Femur (tissue), 1 donor: ENCODE results near the gene WDR70.
"Not testable (repeated sequence)": the region's sequence is repeated elsewhere in the genome, so short reads cannot be mapped to it uniquely, and the experiment has no call there.

Experiments used
- DNase-seq: peaks from one replicate; pipeline ENCODE4 v3.0.0-alpha.2; 2017

Gene WDR70

DNA sequence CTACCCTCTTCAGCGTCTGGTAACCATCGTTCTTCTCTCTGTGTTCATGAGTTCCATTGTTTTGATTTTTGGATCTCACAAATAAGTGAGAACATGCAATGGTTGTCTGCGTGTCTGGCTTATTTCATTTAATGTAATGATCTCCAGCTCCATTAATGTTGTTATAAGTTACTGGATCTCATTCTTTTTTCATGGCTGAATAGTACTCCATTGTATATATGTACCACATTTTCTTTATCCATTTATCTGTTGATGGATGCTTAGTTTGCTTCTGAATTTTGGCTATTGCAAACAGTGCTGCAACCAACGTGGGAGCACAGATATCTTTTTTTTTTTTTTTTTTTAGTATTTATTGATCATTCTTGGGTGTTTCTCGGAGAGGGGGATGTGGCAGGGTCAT lies 139.2 kb downstream of the WDR70 start:
- DNase-seq: not testable (repeated sequence)

GRCh38 chr5:37519304-37519703 lies 140.2 kb downstream of the WDR70 start:
- no peak for DNase-seq

DNA sequence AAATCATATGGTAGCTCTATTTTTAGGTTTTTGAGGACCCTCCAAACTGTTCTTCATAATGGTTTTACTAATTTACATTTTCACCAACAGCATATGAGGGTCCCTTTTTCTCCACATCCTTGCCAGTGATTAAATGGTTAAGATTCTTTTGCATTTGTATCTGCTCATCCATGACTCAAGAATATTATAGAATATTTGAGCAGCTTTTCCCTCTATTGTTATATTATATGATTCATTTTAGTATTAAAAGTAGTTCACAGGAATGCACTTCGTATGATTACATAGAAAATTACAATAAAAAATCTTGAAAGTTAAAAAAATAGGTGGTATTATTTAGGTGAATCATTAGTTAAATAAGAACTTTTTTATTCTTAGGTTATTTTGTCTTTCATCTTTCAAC lies 140.7 kb downstream of the WDR70 start:
- no peak for DNase-seq

- no peak for DNase-seq
Observed at GRCh38 chr5:37520811-37521210, 141.7 kb downstream of the WDR70 start.

DNA sequence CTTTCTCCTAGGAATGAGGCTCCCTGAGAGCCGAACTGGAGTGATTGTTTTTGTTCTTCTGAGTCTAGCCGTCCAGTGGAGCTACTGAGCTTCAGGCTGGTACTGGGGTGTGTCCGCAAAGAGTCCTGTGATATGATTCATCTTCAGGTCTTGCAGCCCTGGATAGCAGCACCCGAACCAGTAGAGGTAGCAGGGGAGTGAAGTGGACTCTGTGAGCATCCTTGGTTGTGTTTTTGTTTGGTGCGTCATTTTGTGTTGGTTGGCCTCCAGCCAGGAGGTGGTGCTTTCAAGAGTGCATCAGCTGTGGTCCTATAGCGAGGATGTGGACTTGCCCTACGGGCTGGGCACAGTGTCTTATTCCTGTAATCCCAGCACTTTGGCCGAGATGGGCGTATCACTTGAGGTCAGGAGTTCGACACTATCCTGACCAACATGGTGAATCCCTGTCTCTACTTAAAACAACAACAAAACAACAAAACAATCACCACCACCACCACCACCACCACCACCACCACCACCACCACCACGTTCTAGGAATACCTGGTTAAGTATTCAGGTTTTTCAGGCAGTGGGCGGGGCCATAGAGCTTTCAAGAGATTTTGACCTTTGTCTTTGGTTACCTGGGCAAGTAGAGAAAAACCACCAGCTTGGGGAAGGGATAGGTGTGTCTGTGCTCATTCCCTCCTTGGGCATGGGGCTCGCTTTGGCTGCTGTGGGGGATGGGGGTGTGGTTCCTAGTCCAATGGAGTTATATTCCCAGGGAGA lies 154.0 kb downstream of the WDR70 start:
- DNase-seq: no peak

GRCh38 chr5:37533851-37534250 lies 154.7 kb downstream of the WDR70 start:
- DNase-seq: no peak

DNA sequence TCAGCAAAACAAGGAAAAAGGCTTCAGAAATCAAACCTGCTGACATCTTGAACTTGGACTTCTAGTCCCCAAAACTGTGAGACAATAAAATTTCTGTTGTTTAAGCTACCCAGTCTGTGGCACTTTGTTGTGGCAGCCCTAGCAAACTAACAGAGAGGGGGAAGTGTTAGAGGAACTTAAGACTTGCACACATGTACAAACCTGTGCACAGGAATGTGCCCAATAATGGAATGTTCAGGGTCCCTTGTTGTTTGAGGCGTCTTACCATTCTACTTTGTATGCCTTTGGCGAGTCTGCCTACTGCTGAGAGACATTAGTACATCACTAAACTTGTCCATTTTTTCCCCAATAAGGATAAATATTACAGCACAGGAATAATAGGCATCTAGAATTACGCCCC lies 160.3 kb downstream of the WDR70 start:
- no peak for DNase-seq

DNA sequence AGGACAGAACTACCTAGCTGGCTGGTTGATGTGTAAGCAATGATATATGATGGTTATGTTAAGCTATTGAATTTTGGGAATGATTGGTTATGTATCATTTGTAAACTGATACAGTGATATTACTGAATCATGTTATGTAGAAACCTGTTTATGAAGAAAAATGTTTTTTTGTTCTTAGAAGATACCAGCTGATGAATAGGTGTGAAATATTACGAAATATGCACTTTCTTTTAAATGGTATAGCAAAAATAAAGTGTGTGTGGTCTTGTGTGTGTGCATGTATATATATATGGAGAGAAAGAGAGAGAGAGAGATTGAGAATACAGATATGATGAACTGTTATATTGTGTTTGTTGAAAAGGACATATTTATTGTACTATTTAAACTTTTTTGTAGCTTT lies 164.1 kb downstream of the WDR70 start:
- no peak for DNase-seq

- no peak for DNase-seq
Observed at GRCh38 chr5:37549411-37549810, 170.3 kb downstream of the WDR70 start.

GRCh38 chr5:37552161-37552560 lies 173.0 kb downstream of the WDR70 start:
- DNase-seq: no peak

DNA sequence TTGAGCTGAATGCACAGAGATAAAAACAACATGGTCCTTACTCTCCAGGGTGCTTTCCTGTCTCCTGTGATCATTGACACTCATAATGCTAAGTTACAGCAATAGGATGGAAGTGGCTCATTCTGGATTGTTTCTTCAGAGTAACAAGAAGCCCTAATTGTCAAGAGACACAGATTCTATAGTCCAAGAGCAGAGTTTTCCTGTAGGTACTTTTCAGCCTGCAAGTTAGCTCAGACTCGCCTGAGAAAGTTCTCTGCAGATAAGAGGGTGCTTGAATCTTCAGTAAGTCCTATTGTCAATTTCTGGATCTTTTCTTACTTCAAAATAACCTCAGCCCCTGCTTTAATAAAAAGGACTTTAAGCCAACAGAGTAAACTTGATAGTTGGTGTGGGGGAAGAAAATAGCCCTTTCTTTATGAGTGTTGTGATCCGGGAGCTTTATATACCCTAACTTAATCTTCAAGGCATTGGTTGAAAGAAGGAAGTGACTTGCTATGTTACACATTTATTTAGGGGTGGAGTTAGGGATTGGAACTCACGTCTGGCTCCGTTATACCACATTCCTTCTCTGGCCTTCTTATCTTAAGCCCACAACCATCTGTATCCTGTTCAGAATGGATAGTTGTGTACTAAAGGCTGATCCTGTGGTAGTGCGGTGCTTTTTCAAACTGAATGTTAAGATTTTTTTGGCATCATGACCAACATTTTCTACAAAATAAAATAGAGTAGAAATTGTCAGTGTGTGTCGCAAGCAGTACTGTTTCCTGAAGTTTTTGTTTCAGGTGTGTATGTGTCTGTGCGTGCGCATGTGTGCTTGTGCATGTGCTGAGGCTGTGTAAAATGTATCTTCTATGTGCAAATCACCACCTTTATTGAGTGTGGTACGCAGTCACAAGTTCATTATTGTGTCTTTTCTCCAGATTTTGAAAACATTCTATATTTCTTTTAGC lies 173.9 kb downstream of the WDR70 start:
- DNase-seq: no peak

- DNase-seq: peak; percentile 23
Observed at GRCh38 chr5:37553720-37554404, 174.7 kb downstream of the WDR70 start.

DNA sequence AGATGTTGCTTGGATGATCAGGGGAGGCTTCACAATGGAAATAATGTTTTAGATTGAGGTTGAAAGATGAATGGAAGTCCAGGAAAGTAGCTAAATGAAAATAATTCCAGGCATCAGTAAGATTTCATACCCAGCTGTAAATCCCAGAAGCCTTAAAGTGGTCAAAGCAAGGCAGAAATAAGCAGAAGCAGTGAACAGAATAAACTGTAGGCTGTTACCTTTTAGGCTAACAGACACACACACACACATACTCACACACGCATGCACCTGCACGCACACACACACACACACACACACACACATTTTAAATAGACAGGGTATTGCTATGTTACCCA lies 175.3 kb downstream of the WDR70 start:
- no peak for DNase-seq

- DNase-seq: no peak
Observed at GRCh38 chr5:37554938-37555337, 175.8 kb downstream of the WDR70 start.

- DNase-seq: no peak
Observed at GRCh38 chr5:37557734-37558293, 178.7 kb downstream of the WDR70 start.

DNA sequence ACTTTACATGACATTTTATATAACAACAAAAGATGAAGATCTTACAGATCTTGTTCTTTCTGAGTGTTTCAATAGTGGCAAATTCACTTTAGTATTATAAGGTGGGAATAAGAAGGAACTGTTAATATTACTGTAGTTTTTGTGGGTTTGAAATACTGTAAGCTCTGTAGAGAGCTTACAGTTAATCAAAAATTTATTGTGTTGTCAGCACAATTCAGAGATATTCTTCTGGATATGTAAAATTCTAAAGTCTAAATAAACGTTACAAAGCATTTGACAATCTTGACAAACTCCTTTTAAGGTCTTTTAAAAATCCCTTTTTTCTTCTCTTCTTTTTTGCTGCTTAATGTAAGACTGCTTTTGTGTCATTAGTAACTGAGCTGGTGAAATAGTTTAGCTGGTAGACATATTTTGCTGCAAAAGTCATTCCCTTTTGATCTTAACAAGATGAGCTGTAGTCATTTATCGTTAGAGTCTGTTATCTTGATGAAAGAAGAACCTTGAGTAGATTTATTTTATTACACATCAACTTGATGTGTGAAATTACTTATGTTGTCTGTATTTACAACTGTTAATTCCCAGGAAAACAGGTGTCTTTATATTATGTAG lies 186.0 kb downstream of the WDR70 start:
- DNase-seq: no peak

GRCh38 chr5:37567566-37567965 lies 188.4 kb downstream of the WDR70 start:
- no peak for DNase-seq

DNA sequence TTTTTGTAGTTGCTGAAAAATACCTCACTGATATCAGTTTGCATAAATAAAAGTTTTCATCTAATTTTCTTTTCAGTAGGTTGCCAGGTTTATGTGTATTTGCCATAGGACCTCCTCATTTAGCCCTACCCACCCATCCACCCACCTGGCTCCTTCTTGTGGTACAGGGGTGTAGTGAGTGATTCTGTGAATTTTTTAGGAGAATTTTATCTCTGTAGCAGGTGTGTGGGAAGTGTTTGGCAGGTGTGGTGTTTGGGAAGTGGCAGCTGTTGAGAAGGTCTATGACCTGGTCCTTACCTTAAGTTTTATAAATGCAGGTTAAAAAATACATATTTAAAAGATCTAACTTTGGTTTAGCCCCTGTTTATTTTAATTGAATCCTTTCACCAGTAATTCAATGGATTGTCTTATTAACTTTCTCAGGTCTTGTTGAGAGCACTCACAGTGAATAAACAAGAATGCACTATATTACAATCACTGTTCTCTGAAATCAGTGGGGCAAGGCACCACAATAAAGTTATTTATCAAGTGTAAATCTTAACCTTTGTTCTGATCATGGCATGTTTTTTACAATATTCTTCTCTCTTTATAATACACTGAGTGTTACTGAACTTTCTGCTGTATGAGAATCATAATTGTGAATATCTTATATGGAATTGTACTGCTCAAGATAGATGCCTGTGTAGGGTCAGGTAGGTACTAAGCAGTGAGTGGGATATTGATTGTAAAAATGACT lies 189.1 kb downstream of the WDR70 start:
- no peak for DNase-seq

DNA sequence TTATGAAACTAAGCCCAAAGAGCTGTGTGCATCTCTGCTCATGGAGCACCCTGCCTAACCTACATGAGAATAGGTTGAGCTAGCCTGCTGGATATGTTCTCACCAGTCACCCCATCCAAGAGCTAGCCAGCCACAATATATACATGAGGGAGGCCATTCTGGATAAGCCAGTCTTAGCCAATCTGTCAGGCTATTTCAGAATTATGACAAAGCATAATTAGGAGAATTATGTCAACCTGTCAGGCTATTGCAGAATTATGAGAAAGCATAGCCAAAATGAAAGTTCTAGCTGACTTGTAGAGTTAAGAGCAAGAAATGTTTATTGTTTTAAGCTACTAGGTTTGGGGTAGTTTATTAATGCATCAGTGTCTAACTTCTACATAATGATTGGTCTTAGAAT lies 189.8 kb downstream of the WDR70 start:
- no peak for DNase-seq

DNA sequence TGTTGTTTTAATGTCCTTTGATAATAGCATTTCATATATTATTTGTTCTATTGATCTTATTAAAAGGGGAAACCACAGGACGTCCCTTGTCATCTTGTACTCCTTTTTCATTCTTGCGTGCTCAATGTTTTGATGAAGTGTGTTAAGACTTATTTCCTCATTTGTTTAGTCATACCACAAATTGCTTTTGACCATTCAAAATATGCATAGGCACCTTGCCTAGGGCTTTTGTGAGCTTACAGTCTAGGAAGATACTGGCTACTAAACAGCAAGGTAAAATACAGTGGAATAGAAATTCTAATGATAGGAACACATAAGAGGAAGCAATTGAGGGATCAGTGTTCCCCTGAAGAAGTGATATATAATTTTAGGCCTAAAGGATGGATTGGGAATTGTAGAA lies 190.3 kb downstream of the WDR70 start:
- no peak for DNase-seq

DNA sequence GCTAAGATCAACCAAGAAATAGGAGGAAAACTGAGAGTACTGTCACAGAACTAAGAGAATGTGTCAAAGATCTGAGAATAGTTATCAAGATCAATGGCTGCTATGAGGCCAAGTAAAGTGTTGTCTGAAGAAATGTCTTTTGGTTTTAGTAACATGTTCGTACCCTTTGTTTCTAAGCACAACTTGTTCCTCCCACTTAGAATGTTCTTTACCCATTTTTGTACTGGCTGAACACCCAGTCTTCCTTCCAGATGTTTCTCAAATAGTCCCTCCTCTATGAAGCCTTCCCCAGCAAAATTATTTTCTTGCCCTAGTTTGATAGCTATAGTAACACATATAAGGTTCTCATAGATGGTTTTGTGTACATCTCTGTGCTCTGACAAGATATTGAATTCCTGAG lies 191.5 kb downstream of the WDR70 start:
- no peak for DNase-seq

- DNase-seq: no peak
Observed at GRCh38 chr5:37571985-37572384, 192.9 kb downstream of the WDR70 start.
